NOMO-1 (cell line): ENCODE results near the gene CKMT2.
A peak's percentile ranks its signal among the peaks of the same experiment; 100 is the strongest.

Experiments
- DNase-seq, 2 experiments: peaks; one replicate each; lab custom pipeline; 2025; ENCODE audit not compliant: unreplicated experiment in 2 of 2; lab: John Stamatoyannopoulos, UW

CKMT2 gene

GRCh38 chr5:81233080-81233634 is at the start of gene CKMT2:
TSS of gene CKMT2 (plus strand) at chr5:81233322. CDS start at chr5:81251133, 17,811 bp downstream.
- no peak for DNase-seq

- no peak for DNase-seq
Observed at GRCh38 chr5:81183811-81184748, 49.0 kb upstream of the CKMT2 start.

GRCh38 chr5:81184749-81185110 is 48.4 kb upstream of the CKMT2 start:
- no peak for DNase-seq

DNA sequence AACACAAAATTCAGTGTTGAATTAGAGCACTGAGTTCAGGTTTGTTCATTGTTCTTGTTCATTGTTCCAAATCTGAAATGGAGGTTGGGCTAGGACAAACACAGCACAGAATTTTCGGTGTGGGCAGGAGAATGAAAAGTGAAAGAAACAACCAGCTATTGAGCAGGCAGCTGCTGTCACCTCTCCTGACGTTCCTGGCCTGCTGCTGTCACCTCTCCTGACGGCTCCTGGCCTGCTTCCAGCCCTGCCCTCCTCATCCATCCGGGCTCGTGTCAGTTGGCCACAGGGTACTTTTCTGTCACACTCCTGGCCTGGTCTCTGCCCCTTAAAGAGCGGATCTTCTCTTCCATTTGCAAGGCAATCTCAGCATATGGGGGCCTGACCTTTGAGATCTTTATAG is 45.2 kb upstream of the CKMT2 start:
- DNase-seq = no peak

- DNase-seq = no peak
Observed at GRCh38 chr5:81188962-81189361, 44.2 kb upstream of the CKMT2 start.

DNA sequence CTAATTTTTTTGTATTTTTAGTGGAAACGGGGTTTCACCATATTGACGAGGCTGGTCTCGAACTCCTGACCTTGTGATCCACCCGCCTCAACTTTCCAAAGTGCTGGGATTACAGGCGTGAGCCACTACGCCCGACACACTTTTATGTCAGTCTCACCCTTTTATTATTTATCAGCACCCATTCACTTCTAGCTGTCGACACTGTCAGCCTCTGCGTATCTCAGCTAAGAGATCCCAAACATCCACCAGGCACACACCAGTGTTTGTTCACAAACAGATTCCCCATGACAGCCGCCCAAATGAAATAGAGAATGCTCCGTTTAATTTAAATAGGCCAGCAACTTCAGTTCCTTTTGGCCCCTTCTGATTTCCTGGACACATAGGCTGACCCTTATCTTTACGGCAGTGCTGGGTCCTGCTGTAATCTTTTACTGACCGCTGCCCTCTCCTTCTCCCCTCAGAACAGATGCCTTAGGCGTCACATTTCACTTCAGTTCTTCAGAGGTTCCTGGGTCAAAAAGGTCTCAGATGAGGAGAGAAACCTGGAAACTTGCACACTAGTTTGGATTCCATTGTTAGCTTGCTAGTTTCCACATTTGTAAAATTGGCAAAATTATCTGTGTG is 43.1 kb upstream of the CKMT2 start:
- no peak for DNase-seq

GRCh38 chr5:81191726-81192372 is 41.3 kb upstream of the CKMT2 start:
- DNase-seq = no peak

DNA sequence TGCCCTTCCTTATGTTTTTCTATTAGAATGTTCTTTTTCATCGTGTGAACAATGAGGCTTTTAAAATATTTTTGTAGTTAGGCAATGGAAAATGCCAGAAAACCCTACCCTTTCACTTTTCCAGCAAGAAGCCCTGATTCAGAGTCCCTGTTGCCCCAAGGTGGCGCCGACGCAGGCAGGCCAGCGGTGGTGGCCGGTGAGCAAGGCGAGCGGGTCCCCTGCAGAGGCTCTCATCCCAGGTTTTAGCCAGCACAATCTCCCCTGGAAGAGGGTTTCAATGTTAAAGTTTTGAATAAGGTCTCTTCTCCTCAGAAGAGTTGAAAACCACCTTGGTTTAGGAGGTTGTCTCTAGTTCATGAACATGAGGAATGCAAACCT is 40.8 kb upstream of the CKMT2 start:
- DNase-seq = no peak

- DNase-seq = peak; percentile 74 to 82
Observed at GRCh38 chr5:81194633-81195334, 38.3 kb upstream of the CKMT2 start.

- DNase-seq = no peak
Observed at GRCh38 chr5:81195335-81195929, 37.7 kb upstream of the CKMT2 start.

- no peak for DNase-seq
Observed at GRCh38 chr5:81202655-81203054, 30.5 kb upstream of the CKMT2 start.

GRCh38 chr5:81203729-81204128 is 29.4 kb upstream of the CKMT2 start:
- no peak for DNase-seq

- DNase-seq = no peak
Observed at GRCh38 chr5:81204205-81204604, 28.9 kb upstream of the CKMT2 start.

GRCh38 chr5:81205058-81205457 is 28.1 kb upstream of the CKMT2 start:
- DNase-seq = no peak

DNA sequence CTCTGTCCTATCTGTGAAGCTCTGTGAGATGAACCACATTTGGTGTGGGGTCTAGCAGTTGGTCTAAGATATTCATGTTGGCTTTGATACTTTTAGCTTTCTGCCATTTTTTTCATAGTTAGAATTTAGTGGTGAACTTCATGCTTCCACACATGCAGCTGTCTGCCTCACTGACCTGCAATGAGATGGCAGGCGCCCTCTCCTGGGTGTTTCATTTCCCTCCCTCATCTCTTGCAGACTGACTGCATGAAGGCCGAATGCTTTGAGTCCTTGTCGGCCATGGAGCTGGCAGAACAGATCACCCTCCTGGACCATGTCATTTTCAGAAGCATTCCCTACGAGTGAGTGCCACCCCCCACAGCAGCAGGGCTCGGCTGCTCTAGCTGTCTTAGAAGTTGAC is 26.1 kb upstream of the CKMT2 start:
- no peak for DNase-seq

DNA sequence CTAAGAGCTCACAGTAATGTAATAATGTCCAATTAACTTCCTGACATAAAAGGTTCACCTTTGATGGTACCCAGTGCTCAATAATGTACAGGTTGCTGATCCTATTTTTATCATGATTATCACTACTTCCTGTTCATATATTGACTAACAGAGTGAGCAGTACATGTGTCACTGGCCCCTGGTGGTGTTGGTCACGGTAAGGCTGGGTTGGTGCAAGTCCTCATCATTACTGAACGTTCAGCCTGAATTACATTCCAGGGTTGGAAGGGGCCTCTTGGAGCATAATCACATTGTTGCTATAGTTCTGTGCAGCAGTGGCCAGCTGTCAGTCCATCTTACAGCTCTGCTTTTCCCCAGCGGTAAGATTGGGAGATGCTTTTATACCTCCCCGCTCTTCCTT is 24.2 kb upstream of the CKMT2 start:
- no peak for DNase-seq

- DNase-seq = no peak
Observed at GRCh38 chr5:81209386-81209785, 23.7 kb upstream of the CKMT2 start.

GRCh38 chr5:81209869-81210493 is 23.1 kb upstream of the CKMT2 start:
- DNase-seq = no peak

DNA sequence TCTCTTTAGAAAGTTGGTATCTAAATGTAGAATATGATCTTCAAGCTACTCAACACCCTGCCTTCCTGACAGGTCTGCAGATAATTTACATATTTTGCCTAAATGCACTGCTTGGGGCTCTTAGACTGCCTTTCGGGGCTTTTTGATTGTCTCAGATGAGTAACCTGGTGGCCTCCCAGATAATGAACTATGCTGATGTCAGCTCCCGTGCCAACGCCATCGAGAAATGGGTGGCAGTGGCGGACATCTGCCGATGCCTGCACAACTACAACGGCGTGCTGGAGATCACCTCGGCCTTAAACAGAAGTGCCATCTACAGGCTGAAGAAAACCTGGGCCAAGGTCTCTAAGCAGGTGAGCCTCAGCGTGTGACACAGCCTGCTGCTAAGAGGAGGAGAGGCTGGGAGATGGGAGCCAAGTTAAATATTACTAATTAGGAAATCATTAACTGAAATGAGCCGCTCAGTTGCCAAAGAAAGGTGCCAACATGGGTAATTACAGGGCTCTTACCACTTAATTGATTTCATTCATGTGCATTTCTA is 20.8 kb upstream of the CKMT2 start:
- no peak for DNase-seq

DNA sequence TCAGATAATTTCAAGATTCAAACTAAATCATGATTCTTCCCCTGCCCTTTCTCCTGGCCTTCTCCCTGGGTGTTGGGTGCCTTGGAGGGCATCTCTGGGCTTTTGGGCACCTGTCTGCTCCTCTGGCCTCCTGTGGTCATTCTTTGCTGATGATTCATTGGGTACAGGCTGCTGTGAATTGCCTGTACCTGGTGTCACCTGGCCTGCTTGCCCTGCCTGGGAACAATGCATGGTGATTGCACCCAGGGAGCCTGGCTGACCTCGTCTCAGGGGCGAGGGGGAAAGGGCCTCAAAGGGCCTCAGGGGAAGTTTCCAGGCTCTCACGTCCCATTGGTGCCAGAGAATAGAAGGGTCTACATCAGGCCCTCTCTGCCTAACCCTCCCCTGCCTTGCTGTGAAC is 20.1 kb upstream of the CKMT2 start:
- no peak for DNase-seq
